ENCODE results near the gene FBXL5. TPM values are rescaled to one million over a fixed set of nuclear protein-coding genes. Genes with fewer than 3 reads are reported as not detected.

The FBXL5 gene
- total RNA-seq, 2 donors from 2014 or later = 81.0 to 83.1 TPM

DNA sequence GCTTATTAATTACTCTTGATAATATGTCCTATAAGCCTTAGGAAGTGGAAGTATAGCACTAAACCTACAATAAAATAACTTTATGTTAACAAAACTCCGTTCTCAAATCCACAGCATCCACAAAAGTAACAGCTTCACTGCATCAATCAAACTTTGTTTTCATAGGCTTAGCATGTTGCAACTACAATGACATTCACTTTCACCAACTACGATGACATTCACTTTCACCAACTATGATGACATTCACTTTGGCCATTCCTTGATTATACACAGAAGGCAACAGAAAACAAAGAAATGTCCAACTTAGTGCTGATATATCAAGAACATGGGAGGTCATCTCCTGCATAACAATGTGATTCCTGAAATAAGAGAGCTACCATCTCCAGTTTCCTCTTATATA is 44.3 kb downstream of the FBXL5 start:
- Histone ChIP-seq H3K27ac (no peak overlapping the region), H3K36me3 (no peaks in the 10 kb centered on the region), H3K4me3 (no peak overlapping the region), H3K9me3 (no peaks in the 10 kb centered on the region), H3K27me3 (no peaks in the 10 kb centered on the region), H3K4me1 (no peaks in the 10 kb centered on the region)
- TF ChIP-seq, protein P1, sequence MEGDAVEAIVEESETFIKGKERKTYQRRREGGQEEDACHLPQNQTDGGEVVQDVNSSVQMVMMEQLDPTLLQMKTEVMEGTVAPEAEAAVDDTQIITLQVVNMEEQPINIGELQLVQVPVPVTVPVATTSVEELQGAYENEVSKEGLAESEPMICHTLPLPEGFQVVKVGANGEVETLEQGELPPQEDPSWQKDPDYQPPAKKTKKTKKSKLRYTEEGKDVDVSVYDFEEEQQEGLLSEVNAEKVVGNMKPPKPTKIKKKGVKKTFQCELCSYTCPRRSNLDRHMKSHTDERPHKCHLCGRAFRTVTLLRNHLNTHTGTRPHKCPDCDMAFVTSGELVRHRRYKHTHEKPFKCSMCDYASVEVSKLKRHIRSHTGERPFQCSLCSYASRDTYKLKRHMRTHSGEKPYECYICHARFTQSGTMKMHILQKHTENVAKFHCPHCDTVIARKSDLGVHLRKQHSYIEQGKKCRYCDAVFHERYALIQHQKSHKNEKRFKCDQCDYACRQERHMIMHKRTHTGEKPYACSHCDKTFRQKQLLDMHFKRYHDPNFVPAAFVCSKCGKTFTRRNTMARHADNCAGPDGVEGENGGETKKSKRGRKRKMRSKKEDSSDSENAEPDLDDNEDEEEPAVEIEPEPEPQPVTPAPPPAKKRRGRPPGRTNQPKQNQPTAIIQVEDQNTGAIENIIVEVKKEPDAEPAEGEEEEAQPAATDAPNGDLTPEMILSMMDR (IDR thresholded peaks at IDR 0.05) = no peak
- DNase-seq (ENCODE audit: low spot score) = no peak

DNA sequence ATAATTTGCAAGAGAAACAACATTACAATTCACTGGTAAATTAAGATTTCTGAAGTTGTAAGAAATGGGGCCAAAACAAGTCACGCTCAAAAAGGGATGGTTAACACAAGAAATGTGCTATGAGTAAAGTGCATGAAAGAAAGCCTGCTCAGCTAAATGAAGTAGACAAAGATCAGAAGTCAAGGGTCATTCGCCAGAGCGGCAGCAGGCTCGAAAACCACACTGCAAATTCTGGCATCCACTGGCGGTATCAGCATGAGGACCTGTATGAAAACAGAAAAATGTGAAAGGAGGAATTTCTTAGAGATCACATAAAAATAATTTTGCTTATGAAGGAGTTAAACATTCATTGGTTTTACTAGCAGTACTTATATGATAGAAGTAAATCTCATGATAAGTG is 49.6 kb downstream of the FBXL5 start:
- Histone ChIP-seq H3K4me3 (no peak overlapping the region), H3K9me3 (no peaks in the 10 kb centered on the region), H3K4me1 (no peaks in the 10 kb centered on the region), H3K36me3 (peaks cover 28% of the 10 kb centered on the region), H3K27me3 (no peaks in the 10 kb centered on the region), H3K27ac (no peak overlapping the region)
- no peak for DNase-seq (ENCODE audit: low spot score)
- TF ChIP-seq, protein P1 (IDR thresholded peaks at IDR 0.05) = no peak

DNA sequence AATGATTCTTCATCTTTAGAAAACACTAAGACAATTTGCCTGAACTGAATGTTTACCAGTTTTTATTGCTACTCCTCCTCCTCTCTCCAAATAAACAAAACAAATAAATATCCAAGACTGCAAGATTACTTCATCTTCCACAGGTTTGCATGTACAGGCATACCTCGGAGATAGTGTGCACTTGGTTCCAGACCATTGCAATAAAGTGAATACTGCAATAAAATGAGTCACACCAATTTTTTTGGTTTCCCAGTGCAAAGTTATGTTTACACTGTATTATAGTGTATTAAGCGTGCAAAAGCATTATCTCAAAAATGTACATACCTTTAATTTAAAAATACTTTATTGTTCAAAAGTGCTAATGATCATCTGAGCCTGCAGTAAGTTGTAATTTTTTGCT is 53.3 kb downstream of the FBXL5 start:
- H3K36me3 ChIP-seq = peaks cover 28% of the 10 kb centered on the region
- no peaks in the 10 kb centered on the region for H3K4me1 ChIP-seq
- H3K27ac ChIP-seq = no peak overlapping the region
- H3K27me3 ChIP-seq = no peaks in the 10 kb centered on the region
- no peak overlapping the region for H3K4me3 ChIP-seq
- no peak for DNase-seq (ENCODE audit: low spot score)
- TF ChIP-seq, protein P1 (IDR thresholded peaks at IDR 0.05) = no peak
- H3K9me3 ChIP-seq = no peaks in the 10 kb centered on the region

DNA sequence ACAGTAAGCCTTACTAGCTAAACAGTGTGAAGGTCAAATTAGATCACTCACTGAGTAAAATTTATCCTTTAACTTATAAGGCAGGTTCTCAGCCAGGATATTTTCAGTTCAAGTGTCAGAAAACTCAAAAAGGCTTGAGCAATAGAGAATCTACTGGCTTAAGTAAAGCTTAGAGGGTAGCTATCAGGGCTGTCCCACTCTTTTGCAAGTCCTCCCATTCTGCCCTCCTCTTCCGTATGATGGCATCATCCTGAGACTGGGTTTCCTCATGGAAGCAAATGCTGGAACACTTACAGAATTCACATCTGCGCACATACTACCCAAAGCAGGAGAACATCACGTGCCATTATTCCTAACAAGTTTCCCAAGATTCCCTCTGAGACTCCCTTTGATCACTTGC is 55.0 kb downstream of the FBXL5 start:
- H3K4me1 ChIP-seq = no peaks in the 10 kb centered on the region
- DNase-seq (ENCODE audit: low spot score) = no peak
- no peaks in the 10 kb centered on the region for H3K9me3 ChIP-seq
- H3K27me3 ChIP-seq = no peaks in the 10 kb centered on the region
- TF ChIP-seq, protein P1 (IDR thresholded peaks at IDR 0.05) = no peak
- H3K4me3 ChIP-seq = no peak overlapping the region
- peaks cover 28% of the 10 kb centered on the region for H3K36me3 ChIP-seq
- H3K27ac ChIP-seq = no peak overlapping the region

DNA sequence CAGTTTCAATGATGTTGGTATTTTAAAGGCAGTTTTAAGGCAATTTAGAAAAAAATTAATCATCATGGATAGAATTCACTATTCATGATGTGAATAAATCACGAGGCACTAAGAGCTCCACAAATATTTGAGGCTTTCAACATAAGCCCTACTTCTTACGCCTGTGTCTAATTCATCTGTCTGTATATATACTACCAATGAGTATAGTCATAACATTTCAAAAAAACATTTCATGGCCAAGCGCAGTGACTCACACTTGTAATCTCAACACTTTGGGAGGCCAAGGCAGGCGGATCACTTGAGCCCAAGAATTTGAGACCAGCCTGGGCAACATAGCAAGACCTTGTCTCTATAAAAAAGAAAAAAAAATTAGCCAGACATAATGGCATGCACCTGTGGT is 56.5 kb downstream of the FBXL5 start:
- Histone ChIP-seq H3K27me3 (no peaks in the 10 kb centered on the region), H3K4me1 (no peaks in the 10 kb centered on the region), H3K4me3 (no peak overlapping the region), H3K27ac (no peak overlapping the region), H3K36me3 (peaks cover 19% of the 10 kb centered on the region), H3K9me3 (no peaks in the 10 kb centered on the region)
- no peak for DNase-seq (ENCODE audit: low spot score)
- TF ChIP-seq, protein P1 (IDR thresholded peaks at IDR 0.05) = no peak

DNA sequence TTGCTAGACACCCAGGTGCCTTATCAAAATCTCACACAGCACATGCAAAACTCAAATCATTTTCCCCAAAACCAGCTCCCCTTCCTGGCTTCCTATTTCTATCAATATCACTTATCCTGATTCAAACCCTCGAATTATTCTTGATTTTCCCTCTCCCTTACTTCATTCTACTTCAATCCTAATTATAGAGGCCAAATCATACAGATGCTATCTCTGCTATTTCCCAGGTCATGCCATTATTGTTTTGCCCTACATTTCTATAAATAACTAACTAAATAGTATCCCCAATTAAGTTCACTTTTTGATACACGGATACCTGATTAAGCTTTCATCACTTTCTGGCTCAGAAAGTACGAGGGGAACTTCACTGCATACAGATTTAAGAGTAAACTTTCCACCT is 62.4 kb downstream of the FBXL5 start:
- no peak overlapping the region for H3K4me3 ChIP-seq
- DNase-seq (ENCODE audit: low spot score) = no peak
- H3K9me3 ChIP-seq = no peaks in the 10 kb centered on the region
- TF ChIP-seq, protein P1 (IDR thresholded peaks at IDR 0.05) = no peak
- no peaks in the 10 kb centered on the region for H3K27me3 ChIP-seq
- peaks cover 0 to 16% of the 10 kb centered on the region in 2 donors for H3K4me1 ChIP-seq
- no peaks in the 10 kb centered on the region for H3K36me3 ChIP-seq
- H3K27ac ChIP-seq = no peak overlapping the region

All from right atrium auricular region (tissue), 2 donors.